Measurements from ENCODE around the gene IQSEC3.

- TF ChIP-seq EP300 (IDR thresholded peaks at IDR 0.05; ENCODE audit: borderline replicate concordance in 1 of 2, control insufficient read depth in 1 of 2, low read depth in 2 of 2, low read length in 2 of 2) (no peak), BHLHE40 (IDR thresholded peaks at IDR 0.05; ENCODE audit: borderline replicate concordance in 1 of 2, low read depth in 2 of 2, low read length in 1 of 2) (no peak), JUND (IDR thresholded peaks at IDR 0.05; ENCODE audit: low read depth, low read length) (no peak), EZH2 (IDR thresholded peaks at IDR 0.05; ENCODE audit: borderline replicate concordance, control insufficient read depth, low read depth, low read length) (no peak), CREB1 (IDR thresholded peaks at IDR 0.05; ENCODE audit: low read depth) (no peak), SP1 (IDR thresholded peaks at IDR 0.05; ENCODE audit: low read depth, low read length) (no peak), ZSCAN29 (IDR thresholded peaks at IDR 0.05) (no peak), TCF3 (IDR thresholded peaks at IDR 0.05; ENCODE audit: borderline replicate concordance, insufficient read depth, low read depth, low read length) (no peak), POLR2A (IDR thresholded peaks at IDR 0.05; ENCODE audit: low read depth, low read length) (no peak), FOXK2 (IDR thresholded peaks at IDR 0.05) (no peak)
- TF ChIP-seq, protein P1, sequence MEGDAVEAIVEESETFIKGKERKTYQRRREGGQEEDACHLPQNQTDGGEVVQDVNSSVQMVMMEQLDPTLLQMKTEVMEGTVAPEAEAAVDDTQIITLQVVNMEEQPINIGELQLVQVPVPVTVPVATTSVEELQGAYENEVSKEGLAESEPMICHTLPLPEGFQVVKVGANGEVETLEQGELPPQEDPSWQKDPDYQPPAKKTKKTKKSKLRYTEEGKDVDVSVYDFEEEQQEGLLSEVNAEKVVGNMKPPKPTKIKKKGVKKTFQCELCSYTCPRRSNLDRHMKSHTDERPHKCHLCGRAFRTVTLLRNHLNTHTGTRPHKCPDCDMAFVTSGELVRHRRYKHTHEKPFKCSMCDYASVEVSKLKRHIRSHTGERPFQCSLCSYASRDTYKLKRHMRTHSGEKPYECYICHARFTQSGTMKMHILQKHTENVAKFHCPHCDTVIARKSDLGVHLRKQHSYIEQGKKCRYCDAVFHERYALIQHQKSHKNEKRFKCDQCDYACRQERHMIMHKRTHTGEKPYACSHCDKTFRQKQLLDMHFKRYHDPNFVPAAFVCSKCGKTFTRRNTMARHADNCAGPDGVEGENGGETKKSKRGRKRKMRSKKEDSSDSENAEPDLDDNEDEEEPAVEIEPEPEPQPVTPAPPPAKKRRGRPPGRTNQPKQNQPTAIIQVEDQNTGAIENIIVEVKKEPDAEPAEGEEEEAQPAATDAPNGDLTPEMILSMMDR (IDR thresholded peaks at IDR 0.05 in 2 of 3, conservative IDR thresholded peaks at IDR 0.05 in 1 of 3; ENCODE audit: control insufficient read depth in 2 of 3, extremely low read depth in 1 of 3, insufficient read depth in 1 of 3, low read depth in 3 of 3, low read length in 3 of 3): no peak
Observed at GRCh38 chr12:209246-209645, 142.7 kb downstream of the IQSEC3 start.
